HL-60 (cell line): ENCODE data around the gene COL4A2.

ENCODE experiments used
- DNase-seq, 2 experiments: peaks; one replicate each; pipeline ENCODE4 v3.0.0-alpha.2; 2010 to 2020; ENCODE audit warnings: low read depth in 1 of 2, low spot score in 1 of 2
- H3K27ac ChIP-seq: fragments of 250-450 bp; sonication (Bioruptor Pico); replicated peaks from 2 replicates; pipeline ENCODE4 v1.5.1; 2020; ENCODE audit warnings: mild to moderate bottlenecking, moderate library complexity
- H3K27me3 ChIP-seq: fragments of 250-450 bp; sonication (Bioruptor Pico); 2 replicates; pipeline ENCODE4 v1.5.1; 2021; ENCODE audit warnings: mild to moderate bottlenecking, moderate library complexity; ENCODE audit not compliant: insufficient read depth, poor library complexity, severe bottlenecking
- H3K4me3 ChIP-seq: replicated peaks from 2 replicates; pipeline ENCODE4 v1.5.1; 2011; ENCODE audit warnings: mild to moderate bottlenecking, control low read depth, low read length; ENCODE audit not compliant: insufficient read depth
- CTCF ChIP-seq: IDR thresholded peaks from one replicate; pipeline ENCODE4 v1.5.1; 2011; ENCODE audit warnings: low read length, control low read depth, inconsistent platforms; ENCODE audit not compliant: insufficient read depth
- GABPA ChIP-seq: IDR thresholded peaks from 2 replicates; pipeline ENCODE4 v1.6.1; 2012; ENCODE audit warnings: low read depth
- POLR2AphosphoS5 ChIP-seq: IDR thresholded peaks from 2 replicates; pipeline ENCODE4 v1.6.1; 2012; ENCODE audit warnings: low read depth
- REST ChIP-seq: IDR thresholded peaks from 2 replicates; pipeline ENCODE4 v1.6.1; 2012; ENCODE audit warnings: low read depth; ENCODE audit not compliant: insufficient replicate concordance
- SPI1 ChIP-seq: IDR thresholded peaks from 2 replicates; pipeline ENCODE4 v1.6.1; 2012; ENCODE audit warnings: low read depth, mild to moderate bottlenecking, borderline replicate concordance

Gene COL4A2

GRCh38 chr13:110317496-110318195 is 10.6 kb downstream of the COL4A2 start:
- Histone ChIP-seq H3K27ac (no peak overlapping the region), H3K4me3 (no peak overlapping the region)
- DNase-seq: no peak

GRCh38 chr13:110318920-110319319 is 11.8 kb downstream of the COL4A2 start:
- DNase-seq: no peak
- TF ChIP-seq SPI1 (no peak), GABPA (no peak), POLR2AphosphoS5 (no peak), REST (no peak), CTCF (no peak)
- Histone ChIP-seq H3K27me3 (peaks cover 31% of the 10 kb centered on the region), H3K27ac (no peak overlapping the region), H3K4me3 (no peak overlapping the region)

More at GRCh38 chr13:110317496-110318195, 10.6 kb downstream of the COL4A2 start:
- peaks cover 29% of the 10 kb centered on the region for H3K27me3 ChIP-seq
- TF ChIP-seq CTCF: no peak
- no peak for TF ChIP-seq GABPA
- TF ChIP-seq POLR2AphosphoS5: no peak
- TF ChIP-seq REST: no peak
- no peak for TF ChIP-seq SPI1

GRCh38 chr13:110319397-110319773 is 12.3 kb downstream of the COL4A2 start:
- no peak overlapping the region for H3K4me3 ChIP-seq
- TF ChIP-seq POLR2AphosphoS5: no peak
- no peak for TF ChIP-seq REST
- no peak for TF ChIP-seq CTCF
- no peak for TF ChIP-seq GABPA
- no peak for TF ChIP-seq SPI1
- no peak overlapping the region for H3K27ac ChIP-seq
- peaks cover 31% of the 10 kb centered on the region for H3K27me3 ChIP-seq
- DNase-seq: no peak
